CD4-positive, alpha-beta T cell treated with Interleukin-1 beta for 1 hour (primary cell): Measurements from ENCODE around the gene SPRY4.
"Not testable (repeated sequence)": the region's sequence is repeated elsewhere in the genome, so short reads cannot be mapped to it uniquely, and the experiment has no call there.

Experiments used
- DNase-seq, 2 donors: peaks; one replicate each; pipeline ENCODE4 v3.0.0-alpha.2; 2020 to 2022

The SPRY4 gene

GRCh38 chr5:142292249-142292648, 32.6 kb downstream of the SPRY4 start:
- DNase-seq, result no peak

DNA sequence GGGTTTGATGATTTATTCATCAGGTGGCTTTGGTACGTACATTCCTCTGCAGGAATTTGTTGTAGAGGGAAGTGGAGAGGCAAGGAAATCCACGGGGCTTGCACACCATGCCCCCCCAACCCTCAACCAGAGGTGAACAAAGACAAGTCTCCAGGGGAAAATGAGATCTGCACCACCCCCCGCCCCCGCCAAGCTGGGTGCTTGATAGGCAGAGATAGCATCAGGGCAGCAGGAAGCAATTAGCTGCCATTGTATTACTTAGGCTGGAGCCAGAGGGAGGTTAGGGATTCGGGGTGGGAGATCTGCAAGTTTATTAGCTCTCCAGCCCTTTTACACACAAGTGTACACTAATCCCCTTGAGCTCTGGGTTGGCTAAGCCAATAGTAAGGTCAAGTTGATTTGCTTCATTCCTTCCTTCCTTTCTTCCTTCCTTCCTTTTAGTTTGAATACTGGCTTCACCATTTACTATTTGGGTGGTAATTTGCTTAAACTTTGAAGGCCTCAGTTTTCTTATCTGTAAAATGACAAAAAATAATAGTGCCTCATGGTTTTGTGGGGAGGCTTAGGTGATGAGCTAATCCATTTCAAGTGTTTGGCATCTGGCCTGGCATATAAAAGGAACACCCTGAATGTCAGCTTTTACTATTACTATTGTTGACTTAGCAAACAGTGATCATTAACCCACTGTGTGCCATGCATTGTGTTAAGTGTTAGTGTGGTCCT, 34.1 kb downstream of the SPRY4 start:
- no peak for DNase-seq

GRCh38 chr5:142289708-142290576, 34.9 kb downstream of the SPRY4 start:
- DNase-seq, result no peak

- DNase-seq, result no peak
Observed at GRCh38 chr5:142287973-142288313, 36.9 kb downstream of the SPRY4 start.

DNA sequence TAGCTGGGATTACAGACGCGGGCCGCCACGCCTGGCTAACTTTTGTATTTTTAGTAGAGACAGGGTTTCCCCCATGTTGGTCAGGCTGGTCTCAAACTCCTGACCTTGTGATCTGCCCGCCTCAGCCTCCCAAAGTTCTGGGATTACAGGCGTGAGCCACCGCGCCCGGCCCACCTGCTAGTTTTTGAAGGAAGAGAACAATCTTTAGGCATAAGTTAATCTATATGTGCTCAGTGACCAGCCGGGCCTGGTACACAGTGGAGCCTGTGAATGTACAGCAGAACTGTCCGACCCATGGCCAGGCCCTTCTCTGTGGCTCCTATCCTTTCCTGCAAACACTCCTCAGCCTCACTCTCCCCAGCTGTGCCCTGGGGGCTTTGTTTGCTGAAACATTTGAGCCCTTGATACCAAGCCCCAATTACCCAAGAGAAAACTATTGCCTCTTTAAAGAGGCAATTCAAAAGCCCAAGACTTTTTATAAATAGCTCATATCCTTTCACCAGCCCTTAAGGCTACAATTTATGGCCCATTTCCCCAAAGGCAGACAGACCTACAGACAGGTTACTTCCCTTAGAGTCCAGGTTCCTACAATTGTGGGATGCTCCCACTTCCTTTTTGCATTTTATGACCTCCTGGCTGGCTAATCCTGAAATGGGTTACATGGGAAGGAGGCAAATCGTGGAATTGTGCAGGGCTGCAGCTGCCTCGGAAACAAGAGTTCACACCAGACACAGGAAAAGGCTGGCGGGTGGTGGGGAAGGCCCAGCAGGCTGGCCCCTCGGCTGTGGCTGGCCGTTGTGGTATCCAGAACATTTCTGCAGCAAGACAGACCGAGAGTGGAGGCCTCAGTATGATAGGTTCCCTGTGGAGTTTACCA, 37.5 kb downstream of the SPRY4 start:
- no peak for DNase-seq

GRCh38 chr5:142286111-142286510, 38.7 kb downstream of the SPRY4 start:
- DNase-seq, result no peak

- DNase-seq, result no peak
Observed at GRCh38 chr5:142283304-142283703, 41.5 kb downstream of the SPRY4 start.

DNA sequence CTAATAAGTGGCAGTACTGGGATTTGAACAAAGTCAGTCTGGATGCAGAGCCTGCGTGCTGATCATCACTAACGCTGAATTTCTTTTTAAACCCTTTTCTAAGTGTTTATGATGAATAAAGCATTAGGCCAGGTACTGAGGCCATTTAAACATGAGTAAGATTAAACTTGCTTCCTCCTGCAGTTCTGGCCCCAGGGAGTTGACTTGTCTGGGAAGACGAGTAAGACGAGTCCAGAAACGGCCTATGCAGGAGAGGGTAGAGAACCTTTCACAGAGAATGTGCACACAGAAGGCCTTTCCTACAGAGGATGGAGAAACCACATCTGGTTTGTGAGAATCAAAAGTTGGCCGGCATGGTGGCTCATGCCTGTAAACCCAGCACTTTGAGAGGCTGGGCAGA, 42.9 kb downstream of the SPRY4 start:
- DNase-seq, result no peak

GRCh38 chr5:142281008-142281367, 43.8 kb downstream of the SPRY4 start:
- DNase-seq, result no peak

- DNase-seq, result no peak
Observed at GRCh38 chr5:142280066-142281007, 44.5 kb downstream of the SPRY4 start.

DNA sequence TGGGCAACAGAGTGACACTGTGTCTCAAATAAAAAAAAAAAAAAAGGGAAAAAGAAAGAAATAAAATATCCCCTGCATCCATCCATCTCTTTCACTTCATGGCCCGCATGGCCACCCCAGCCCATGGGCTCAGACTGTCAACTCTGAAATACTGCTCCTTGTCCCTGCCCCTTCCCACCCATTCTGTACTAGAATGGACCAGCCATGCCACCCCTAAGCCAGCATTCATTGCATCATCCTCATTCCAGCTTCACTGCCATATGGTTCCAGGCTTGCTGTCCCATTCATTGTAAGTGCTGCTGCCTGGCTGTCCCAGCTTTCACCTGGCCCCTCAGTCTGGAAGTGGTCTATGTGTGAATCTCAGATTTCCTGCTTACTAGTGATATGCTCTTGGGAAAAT, 46.2 kb downstream of the SPRY4 start:
- no peak for DNase-seq

DNA sequence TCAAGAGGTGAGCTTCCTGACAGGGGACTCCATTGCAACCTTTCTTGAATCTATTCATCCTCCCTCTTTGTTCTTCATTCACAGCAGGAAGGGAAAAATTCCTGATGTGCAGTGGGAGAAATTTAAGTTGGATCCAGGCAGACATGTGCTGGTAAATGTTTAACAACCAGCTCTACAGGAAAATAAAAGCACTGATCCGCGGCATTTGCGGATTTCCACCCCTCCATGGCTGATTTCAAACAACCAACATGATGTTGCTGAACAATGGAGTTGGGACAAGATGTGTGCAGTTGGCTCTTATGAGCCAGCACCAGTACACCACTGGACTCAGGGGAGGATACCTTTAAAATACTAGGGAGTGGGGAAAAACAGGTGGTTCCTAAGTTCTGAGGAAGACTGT, 47.0 kb downstream of the SPRY4 start:
- DNase-seq, result no peak

- DNase-seq, result no peak
Observed at GRCh38 chr5:142276517-142276916, 48.3 kb downstream of the SPRY4 start.

- no peak for DNase-seq
Observed at GRCh38 chr5:142275496-142275895, 49.3 kb downstream of the SPRY4 start.

GRCh38 chr5:142272596-142272995, 52.2 kb downstream of the SPRY4 start:
- DNase-seq, result not testable (repeated sequence)

GRCh38 chr5:142264084-142264483, 60.7 kb downstream of the SPRY4 start:
- DNase-seq, result not testable (repeated sequence)

DNA sequence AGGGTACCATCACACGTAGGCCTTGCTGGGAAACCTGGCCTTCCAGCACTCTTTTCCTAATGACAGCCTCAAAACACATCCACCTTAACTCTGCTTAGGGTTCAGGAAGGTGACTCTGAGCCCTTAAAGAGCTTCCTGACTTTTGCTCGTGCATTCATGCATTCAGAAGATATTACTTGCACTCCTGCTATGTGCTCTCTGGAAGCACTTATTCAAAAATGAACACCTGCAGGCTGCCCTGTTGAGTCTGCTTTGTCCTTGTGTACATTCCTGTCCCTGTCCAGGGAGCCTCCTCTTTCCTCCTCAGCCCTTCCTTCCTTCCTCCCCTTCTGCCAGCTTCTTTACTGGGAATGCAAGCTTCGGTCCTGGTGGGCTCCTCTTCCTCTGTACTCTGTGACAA, 61.5 kb downstream of the SPRY4 start:
- no peak for DNase-seq

- no peak for DNase-seq
Observed at GRCh38 chr5:142262683-142263082, 62.1 kb downstream of the SPRY4 start.
